Loucy (cell line): Measurements from ENCODE around the gene CD248.

Experiments used
- CTCF ChIP-seq: fragments of 200-600 bp; sonication (generic); conservative IDR thresholded peaks from 2 replicates; pipeline ENCODE4 v1.5.1; 2014; ENCODE audit warnings: mild to moderate bottlenecking, antibody characterized with exemption, low read length
- EZH2phosphoT487 ChIP-seq: fragments of 200-600 bp; IDR thresholded peaks from 2 replicates; pipeline ENCODE4 v1.6.1; 2018; ENCODE audit warnings: antibody characterized with exemption, mild to moderate bottlenecking, moderate library complexity, borderline replicate concordance

- TF ChIP-seq CTCF (no peak), EZH2phosphoT487 (no peak)
Measured at GRCh38 chr11:66339162-66339675, 22.4 kb upstream of the CD248 start.
